ENCODE measurements around the gene PROM1.

The PROM1 gene

GRCh38 chr4:16021804-16022560 is 61.8 kb downstream of the PROM1 start:
- H3K4me1 ChIP-seq (ENCODE audit: control insufficient read depth in 1 of 2, insufficient read depth in 2 of 2, low read length in 2 of 2): no peaks in the 10 kb centered on the region
- no peaks in the 10 kb centered on the region for H3K27me3 ChIP-seq (ENCODE audit: low read depth, low read length)
- no peaks in the 10 kb centered on the region for H3K9me3 ChIP-seq (ENCODE audit: control insufficient read depth in 1 of 2, low read length in 2 of 2)
- no peak overlapping the region for H3K27ac ChIP-seq (ENCODE audit: low read length)
- H3K36me3 ChIP-seq (ENCODE audit: control insufficient read depth in 1 of 2, insufficient read depth in 2 of 2, low read length in 2 of 2): no peaks in the 10 kb centered on the region
- H3K4me3 ChIP-seq (ENCODE audit: low read depth in 1 of 2, low read length in 2 of 2): no peak overlapping the region

GRCh38 chr4:16019649-16020048 is 64.2 kb downstream of the PROM1 start:
- Histone ChIP-seq H3K27me3 (ENCODE audit: low read depth, low read length) (no peaks in the 10 kb centered on the region), H3K4me3 (ENCODE audit: low read depth in 1 of 2, low read length in 2 of 2) (no peak overlapping the region), H3K36me3 (ENCODE audit: control insufficient read depth in 1 of 2, insufficient read depth in 2 of 2, low read length in 2 of 2) (no peaks in the 10 kb centered on the region), H3K27ac (ENCODE audit: low read length) (no peak overlapping the region), H3K9me3 (ENCODE audit: control insufficient read depth in 1 of 2, low read length in 2 of 2) (no peaks in the 10 kb centered on the region), H3K4me1 (ENCODE audit: control insufficient read depth in 1 of 2, insufficient read depth in 2 of 2, low read length in 2 of 2) (no peaks in the 10 kb centered on the region)

DNA sequence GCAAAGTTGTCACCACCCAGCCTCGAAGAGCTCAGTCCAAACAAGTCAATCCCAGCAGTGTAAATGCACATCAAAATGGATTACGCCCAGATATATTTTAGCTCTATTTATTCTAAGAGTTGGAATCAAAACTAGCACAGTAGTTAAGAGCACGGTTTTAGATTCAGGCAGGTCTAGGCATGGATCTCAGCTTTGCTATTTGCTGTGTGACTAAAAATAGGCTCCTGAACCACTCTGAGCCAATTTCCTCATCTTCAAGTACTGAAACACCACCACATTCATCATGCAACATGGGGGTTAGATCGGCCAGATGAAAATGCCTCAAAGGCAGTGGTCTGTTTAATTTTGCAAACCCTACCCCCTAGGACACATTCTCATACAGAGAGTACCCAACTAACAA is 65.0 kb downstream of the PROM1 start:
- Histone ChIP-seq H3K9me3 (ENCODE audit: control insufficient read depth in 1 of 2, low read length in 2 of 2) (no peaks in the 10 kb centered on the region), H3K27me3 (ENCODE audit: low read depth, low read length) (no peaks in the 10 kb centered on the region), H3K4me3 (ENCODE audit: low read depth in 1 of 2, low read length in 2 of 2) (no peak overlapping the region), H3K27ac (ENCODE audit: low read length) (no peak overlapping the region), H3K36me3 (ENCODE audit: control insufficient read depth in 1 of 2, insufficient read depth in 2 of 2, low read length in 2 of 2) (no peaks in the 10 kb centered on the region), H3K4me1 (ENCODE audit: control insufficient read depth in 1 of 2, insufficient read depth in 2 of 2, low read length in 2 of 2) (no peaks in the 10 kb centered on the region)

DNA sequence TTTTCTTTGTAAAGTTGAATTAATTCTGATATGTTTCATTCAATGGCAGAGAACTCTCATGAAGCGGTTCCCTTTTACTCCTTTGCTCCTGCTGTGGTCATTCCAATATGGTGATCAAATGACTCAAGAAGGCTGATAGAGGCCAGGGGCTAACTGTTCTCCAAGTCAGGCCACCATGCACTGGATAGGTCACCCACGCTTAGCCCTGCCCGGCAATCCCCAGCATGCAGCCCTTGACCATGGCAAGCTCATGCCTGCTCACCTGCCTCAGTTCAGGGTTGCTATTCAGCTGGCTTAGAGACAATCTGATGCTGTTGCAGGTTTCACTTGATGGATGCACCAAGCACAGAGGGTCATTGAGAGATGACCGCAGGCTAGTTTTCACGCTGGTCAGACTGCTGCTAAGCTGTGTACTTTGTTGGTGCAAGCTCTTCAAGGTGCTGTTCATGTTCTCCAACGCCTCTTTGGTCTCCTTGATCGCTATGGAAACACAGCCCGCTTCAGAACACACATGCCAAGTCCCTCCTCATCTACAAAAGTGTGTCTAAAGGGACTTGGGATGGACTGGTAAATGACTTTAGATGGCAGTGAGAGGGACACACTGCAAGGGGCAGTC is 65.7 kb downstream of the PROM1 start:
- no peaks in the 10 kb centered on the region for H3K36me3 ChIP-seq (ENCODE audit: control insufficient read depth in 1 of 2, insufficient read depth in 2 of 2, low read length in 2 of 2)

GRCh38 chr4:16016536-16016935 is 67.3 kb downstream of the PROM1 start:
- no peak overlapping the region for H3K4me3 ChIP-seq (ENCODE audit: low read depth in 1 of 2, low read length in 2 of 2)
- H3K27me3 ChIP-seq (ENCODE audit: low read depth, low read length): no peaks in the 10 kb centered on the region
- no peak overlapping the region for H3K27ac ChIP-seq (ENCODE audit: low read length)
- no peaks in the 10 kb centered on the region for H3K36me3 ChIP-seq (ENCODE audit: control insufficient read depth in 1 of 2, insufficient read depth in 2 of 2, low read length in 2 of 2)
- H3K4me1 ChIP-seq (ENCODE audit: control insufficient read depth in 1 of 2, insufficient read depth in 2 of 2, low read length in 2 of 2): no peaks in the 10 kb centered on the region
- H3K9me3 ChIP-seq (ENCODE audit: control insufficient read depth in 1 of 2, low read length in 2 of 2): no peaks in the 10 kb centered on the region

More for the DNA sequence above, 65.7 kb downstream of the PROM1 start:
- Histone ChIP-seq H3K27ac (ENCODE audit: low read length) (no peak overlapping the region), H3K4me3 (ENCODE audit: low read depth in 1 of 2, low read length in 2 of 2) (no peak overlapping the region), H3K27me3 (ENCODE audit: low read depth, low read length) (no peaks in the 10 kb centered on the region), H3K4me1 (ENCODE audit: control insufficient read depth in 1 of 2, insufficient read depth in 2 of 2, low read length in 2 of 2) (no peaks in the 10 kb centered on the region), H3K9me3 (ENCODE audit: control insufficient read depth in 1 of 2, low read length in 2 of 2) (no peaks in the 10 kb centered on the region)

DNA sequence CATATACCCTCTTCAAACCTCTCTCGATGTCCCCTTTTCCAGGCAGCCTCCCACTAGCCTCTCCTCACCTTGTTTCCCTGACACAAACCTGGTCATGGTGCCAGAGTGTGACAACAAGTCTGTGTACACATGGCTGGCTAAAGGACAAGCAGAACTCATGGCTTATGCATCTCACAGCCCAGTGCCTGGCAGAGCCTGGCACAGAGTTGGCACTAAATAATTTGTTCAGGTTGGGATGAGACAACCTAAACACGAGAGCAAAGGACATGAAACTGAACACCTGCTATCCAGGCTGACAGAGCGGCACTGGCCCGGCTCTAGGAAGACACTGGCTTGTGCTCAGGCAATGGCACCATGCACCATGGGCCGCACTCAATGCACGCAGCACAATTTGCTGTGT is 72.7 kb downstream of the PROM1 start:
- Histone ChIP-seq H3K36me3 (ENCODE audit: control insufficient read depth in 1 of 2, insufficient read depth in 2 of 2, low read length in 2 of 2) (no peaks in the 10 kb centered on the region), H3K9me3 (ENCODE audit: control insufficient read depth in 1 of 2, low read length in 2 of 2) (no peaks in the 10 kb centered on the region), H3K4me3 (ENCODE audit: low read depth in 1 of 2, low read length in 2 of 2) (no peak overlapping the region), H3K27ac (ENCODE audit: low read length) (no peak overlapping the region), H3K27me3 (ENCODE audit: low read depth, low read length) (no peaks in the 10 kb centered on the region), H3K4me1 (ENCODE audit: control insufficient read depth in 1 of 2, insufficient read depth in 2 of 2, low read length in 2 of 2) (no peaks in the 10 kb centered on the region)

DNA sequence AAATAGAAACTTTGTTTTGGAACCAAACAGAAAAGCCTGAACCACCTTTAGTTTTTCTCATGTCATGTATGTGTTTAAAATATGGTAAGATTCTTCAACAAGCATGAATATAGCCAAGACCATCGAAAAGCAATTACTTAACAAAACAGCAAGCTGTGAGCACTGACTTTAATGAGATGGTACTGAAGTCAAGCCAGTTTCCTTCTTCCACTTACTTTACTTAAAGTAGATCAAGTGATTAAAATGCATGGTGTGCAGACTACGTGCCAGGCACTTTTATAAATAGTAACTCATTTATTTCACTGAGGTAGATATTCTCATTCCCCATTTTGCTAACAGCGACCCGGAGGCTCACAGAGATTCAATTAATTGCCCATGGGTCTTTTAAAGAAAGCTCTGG is 74.7 kb downstream of the PROM1 start:
- no peaks in the 10 kb centered on the region for H3K4me1 ChIP-seq (ENCODE audit: control insufficient read depth in 1 of 2, insufficient read depth in 2 of 2, low read length in 2 of 2)
- H3K27ac ChIP-seq (ENCODE audit: low read length): no peak overlapping the region
- H3K36me3 ChIP-seq (ENCODE audit: control insufficient read depth in 1 of 2, insufficient read depth in 2 of 2, low read length in 2 of 2): no peaks in the 10 kb centered on the region
- no peaks in the 10 kb centered on the region for H3K27me3 ChIP-seq (ENCODE audit: low read depth, low read length)
- H3K9me3 ChIP-seq (ENCODE audit: control insufficient read depth in 1 of 2, low read length in 2 of 2): no peaks in the 10 kb centered on the region
- no peak overlapping the region for H3K4me3 ChIP-seq (ENCODE audit: low read depth in 1 of 2, low read length in 2 of 2)

GRCh38 chr4:16007471-16008095 is 76.2 kb downstream of the PROM1 start:
- no peaks in the 10 kb centered on the region for H3K36me3 ChIP-seq (ENCODE audit: control insufficient read depth in 1 of 2, insufficient read depth in 2 of 2, low read length in 2 of 2)

GRCh38 chr4:16006771-16007446 is 76.9 kb downstream of the PROM1 start:
- H3K36me3 ChIP-seq (ENCODE audit: control insufficient read depth in 1 of 2, insufficient read depth in 2 of 2, low read length in 2 of 2): no peaks in the 10 kb centered on the region
- H3K27ac ChIP-seq (ENCODE audit: low read length): no peak overlapping the region
- H3K27me3 ChIP-seq (ENCODE audit: low read depth, low read length): no peaks in the 10 kb centered on the region
- no peaks in the 10 kb centered on the region for H3K9me3 ChIP-seq (ENCODE audit: control insufficient read depth in 1 of 2, low read length in 2 of 2)
- H3K4me1 ChIP-seq (ENCODE audit: control insufficient read depth in 1 of 2, insufficient read depth in 2 of 2, low read length in 2 of 2): no peaks in the 10 kb centered on the region
- H3K4me3 ChIP-seq (ENCODE audit: low read depth in 1 of 2, low read length in 2 of 2): no peak overlapping the region

More at GRCh38 chr4:16007471-16008095, 76.2 kb downstream of the PROM1 start:
- Histone ChIP-seq H3K4me3 (ENCODE audit: low read depth in 1 of 2, low read length in 2 of 2) (no peak overlapping the region), H3K27me3 (ENCODE audit: low read depth, low read length) (no peaks in the 10 kb centered on the region), H3K9me3 (ENCODE audit: control insufficient read depth in 1 of 2, low read length in 2 of 2) (no peaks in the 10 kb centered on the region), H3K4me1 (ENCODE audit: control insufficient read depth in 1 of 2, insufficient read depth in 2 of 2, low read length in 2 of 2) (no peaks in the 10 kb centered on the region), H3K27ac (ENCODE audit: low read length) (no peak overlapping the region)

GRCh38 chr4:16005676-16006075 is 78.1 kb downstream of the PROM1 start:
- H3K4me1 ChIP-seq (ENCODE audit: control insufficient read depth in 1 of 2, insufficient read depth in 2 of 2, low read length in 2 of 2): peaks cover 0 to 6% of the 10 kb centered on the region in 2 donors
- no peaks in the 10 kb centered on the region for H3K27me3 ChIP-seq (ENCODE audit: low read depth, low read length)
- no peak overlapping the region for H3K4me3 ChIP-seq (ENCODE audit: low read depth in 1 of 2, low read length in 2 of 2)

DNA sequence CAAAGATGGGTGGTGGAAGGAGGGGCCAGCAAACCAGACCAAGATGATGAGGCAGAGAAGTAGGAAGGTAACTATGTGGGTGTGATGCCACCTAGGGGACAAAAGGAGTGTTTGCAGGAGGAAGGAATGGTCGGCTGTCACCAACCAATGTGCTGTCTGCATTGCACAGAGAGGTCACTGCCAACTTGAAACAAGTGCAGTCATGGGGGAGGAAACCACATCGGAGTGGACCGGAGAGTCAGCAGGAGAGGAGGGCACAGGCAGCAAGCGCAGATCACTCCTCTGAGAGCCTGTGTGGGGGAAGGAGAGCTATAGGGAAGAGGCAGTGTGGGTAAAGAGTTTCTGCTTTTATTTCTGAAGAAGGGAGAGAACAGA is 82.4 kb downstream of the PROM1 start:
- Histone ChIP-seq H3K27ac (ENCODE audit: low read length) (no peak overlapping the region), H3K4me3 (ENCODE audit: low read depth in 1 of 2, low read length in 2 of 2) (no peak overlapping the region), H3K27me3 (ENCODE audit: low read depth, low read length) (no peaks in the 10 kb centered on the region), H3K9me3 (ENCODE audit: control insufficient read depth in 1 of 2, low read length in 2 of 2) (no peaks in the 10 kb centered on the region), H3K4me1 (ENCODE audit: control insufficient read depth in 1 of 2, insufficient read depth in 2 of 2, low read length in 2 of 2) (peaks cover 0 to 8% of the 10 kb centered on the region in 2 donors), H3K36me3 (ENCODE audit: control insufficient read depth in 1 of 2, insufficient read depth in 2 of 2, low read length in 2 of 2) (no peaks in the 10 kb centered on the region)

More at GRCh38 chr4:16005676-16006075, 78.1 kb downstream of the PROM1 start:
- H3K27ac ChIP-seq (ENCODE audit: low read length): no peak overlapping the region
- H3K9me3 ChIP-seq (ENCODE audit: control insufficient read depth in 1 of 2, low read length in 2 of 2): no peaks in the 10 kb centered on the region
- H3K36me3 ChIP-seq (ENCODE audit: control insufficient read depth in 1 of 2, insufficient read depth in 2 of 2, low read length in 2 of 2): no peaks in the 10 kb centered on the region
